ENCODE results near the gene HRCT1.

Gene HRCT1

GRCh38 chr9:35861161-35861897 lies 44.7 kb upstream of the HRCT1 start:
- 73% methylated on average over 9 of the region's 12 CpGs for WGBS (ENCODE audit: insufficient coverage)

GRCh38 chr9:35862328-35862727 lies 43.7 kb upstream of the HRCT1 start:
- DNase-seq: no peak
- Histone ChIP-seq H3K27ac (ENCODE audit: insufficient read depth in 1 of 2, low read depth in 1 of 2, low read length in 2 of 2, poor library complexity in 1 of 2, severe bottlenecking in 2 of 2) (no peak overlapping the region), H3K36me3 (ENCODE audit: control insufficient read depth in 4 of 4, insufficient read depth in 4 of 4, low read length in 3 of 4) (no peaks in the 10 kb centered on the region), H3K4me3 (ENCODE audit: control insufficient read depth in 1 of 7, extremely low read depth in 1 of 7, insufficient read depth in 4 of 7, low read depth in 2 of 7, low read length in 6 of 7) (no peak overlapping the region), H3K4me1 (ENCODE audit: control extremely low read depth in 1 of 4, control insufficient read depth in 4 of 4, insufficient read depth in 4 of 4, low read length in 3 of 4) (no peaks in the 10 kb centered on the region), H3K9me3 (ENCODE audit: control extremely low read depth in 1 of 5, control insufficient read depth in 4 of 5, insufficient read depth in 2 of 5, low read depth in 1 of 5, low read length in 4 of 5) (no peaks in the 10 kb centered on the region), H3K27me3 (replicated peaks in 2 of 5; ENCODE audit: control insufficient read depth in 4 of 5, insufficient read depth in 5 of 5, low read length in 4 of 5) (peaks cover 0 to 75% (median 29%) of the 10 kb centered on the region in 5 experiments)
- ChIA-PET CTCF (interaction anchor here (1.0 to 4.0 kb wide), 7 partner anchors 14 to 72 kb away, joined by 3 to 15 read pairs (median 5); no protein-coding TSS in a partner anchor), POLR2A (no interaction called here)
- WGBS (ENCODE audit: insufficient coverage): 100% methylated on average over 3 of the region's 4 CpGs

More at GRCh38 chr9:35861161-35861897, 44.7 kb upstream of the HRCT1 start:
- ChIA-PET CTCF (interaction anchor here (0.8 to 7.5 kb wide), 8 partner anchors 9 to 71 kb away, joined by 3 to 45 read pairs (median 5); partner anchors contain the start of genes FAM221B and TMEM8B), POLR2A (no interaction called here)
- no peaks in the 10 kb centered on the region for H3K4me1 ChIP-seq (ENCODE audit: control extremely low read depth in 1 of 4, control insufficient read depth in 4 of 4, insufficient read depth in 4 of 4, low read length in 3 of 4)
- no peaks in the 10 kb centered on the region for H3K9me3 ChIP-seq (ENCODE audit: control extremely low read depth in 1 of 5, control insufficient read depth in 4 of 5, insufficient read depth in 2 of 5, low read depth in 1 of 5, low read length in 4 of 5)
- H3K27ac ChIP-seq (ENCODE audit: insufficient read depth in 1 of 2, low read depth in 1 of 2, low read length in 2 of 2, poor library complexity in 1 of 2, severe bottlenecking in 2 of 2): no peak overlapping the region
- H3K4me3 ChIP-seq (ENCODE audit: control insufficient read depth in 1 of 7, extremely low read depth in 1 of 7, insufficient read depth in 4 of 7, low read depth in 2 of 7, low read length in 6 of 7): no peak overlapping the region
- H3K27me3 ChIP-seq (replicated peaks in 2 of 5; ENCODE audit: control insufficient read depth in 4 of 5, insufficient read depth in 5 of 5, low read length in 4 of 5): peaks cover 0 to 85% (median 35%) of the 10 kb centered on the region in 5 experiments
- no peak for DNase-seq
- H3K36me3 ChIP-seq (ENCODE audit: control insufficient read depth in 4 of 4, insufficient read depth in 4 of 4, low read length in 3 of 4): no peaks in the 10 kb centered on the region

DNA sequence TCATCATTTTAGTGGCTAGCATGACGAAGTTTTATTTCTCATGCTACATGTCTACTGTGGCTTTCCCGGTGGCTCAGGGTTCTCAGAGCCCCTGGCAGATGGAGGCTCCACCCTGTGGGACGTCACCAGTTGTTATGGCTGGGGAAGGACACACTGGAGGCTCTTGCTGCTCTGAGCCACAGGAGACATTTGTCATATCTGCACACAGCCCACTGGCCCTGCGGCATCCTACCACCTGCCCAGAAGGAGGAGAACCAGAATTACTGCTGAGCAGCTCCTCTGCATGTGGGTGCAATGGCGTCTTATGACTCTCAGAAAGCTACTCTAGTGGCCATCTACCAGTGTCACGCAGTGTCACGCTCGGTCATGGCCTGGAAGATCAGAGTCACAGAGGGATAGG lies 42.4 kb upstream of the HRCT1 start:
- H3K36me3 ChIP-seq (ENCODE audit: control insufficient read depth in 4 of 4, insufficient read depth in 4 of 4, low read length in 3 of 4): no peaks in the 10 kb centered on the region
- 85% methylated on average over 8 of the region's 8 CpGs for WGBS (ENCODE audit: insufficient coverage)
- H3K4me3 ChIP-seq (ENCODE audit: control insufficient read depth in 1 of 7, extremely low read depth in 1 of 7, insufficient read depth in 4 of 7, low read depth in 2 of 7, low read length in 6 of 7): no peak overlapping the region
- no peaks in the 10 kb centered on the region for H3K4me1 ChIP-seq (ENCODE audit: control extremely low read depth in 1 of 4, control insufficient read depth in 4 of 4, insufficient read depth in 4 of 4, low read length in 3 of 4)
- no peak for DNase-seq
- ChIA-PET POLR2A (no interaction called here), CTCF (interaction anchor here (1.0 to 4.0 kb wide), 5 partner anchors 19 to 89 kb away, joined by 3 to 15 read pairs (median 8); no protein-coding TSS in a partner anchor)
- H3K27ac ChIP-seq (ENCODE audit: insufficient read depth in 1 of 2, low read depth in 1 of 2, low read length in 2 of 2, poor library complexity in 1 of 2, severe bottlenecking in 2 of 2): no peak overlapping the region
- peaks cover 0 to 65% (median 28%) of the 10 kb centered on the region in 5 experiments for H3K27me3 ChIP-seq (replicated peaks in 2 of 5; ENCODE audit: control insufficient read depth in 4 of 5, insufficient read depth in 5 of 5, low read length in 4 of 5)
- no peaks in the 10 kb centered on the region for H3K9me3 ChIP-seq (ENCODE audit: control extremely low read depth in 1 of 5, control insufficient read depth in 4 of 5, insufficient read depth in 2 of 5, low read depth in 1 of 5, low read length in 4 of 5)

- no peak overlapping the region for H3K4me3 ChIP-seq (ENCODE audit: control insufficient read depth in 1 of 7, extremely low read depth in 1 of 7, insufficient read depth in 4 of 7, low read depth in 2 of 7, low read length in 6 of 7)
- H3K9me3 ChIP-seq (ENCODE audit: control extremely low read depth in 1 of 5, control insufficient read depth in 4 of 5, insufficient read depth in 2 of 5, low read depth in 1 of 5, low read length in 4 of 5): no peaks in the 10 kb centered on the region
- H3K4me1 ChIP-seq (ENCODE audit: control extremely low read depth in 1 of 4, control insufficient read depth in 4 of 4, insufficient read depth in 4 of 4, low read length in 3 of 4): no peaks in the 10 kb centered on the region
- DNase-seq: no peak
- H3K27me3 ChIP-seq (replicated peaks in 2 of 5; ENCODE audit: control insufficient read depth in 4 of 5, insufficient read depth in 5 of 5, low read length in 4 of 5): peaks cover 0 to 61% (median 19%) of the 10 kb centered on the region in 5 experiments
- POLR2A ChIA-PET: no interaction called here
- H3K36me3 ChIP-seq (ENCODE audit: control insufficient read depth in 4 of 4, insufficient read depth in 4 of 4, low read length in 3 of 4): no peaks in the 10 kb centered on the region
- H3K27ac ChIP-seq (ENCODE audit: insufficient read depth in 1 of 2, low read depth in 1 of 2, low read length in 2 of 2, poor library complexity in 1 of 2, severe bottlenecking in 2 of 2): no peak overlapping the region
- CTCF ChIA-PET: interaction anchor here (0.7 to 4.0 kb wide), 5 partner anchors 17 to 88 kb away, joined by 3 to 15 read pairs (median 8); no protein-coding TSS in a partner anchor
- 96% methylated on average over 8 of the region's 8 CpGs for WGBS (ENCODE audit: insufficient coverage)
Observed at GRCh38 chr9:35864695-35865255, 41.2 kb upstream of the HRCT1 start.

DNA sequence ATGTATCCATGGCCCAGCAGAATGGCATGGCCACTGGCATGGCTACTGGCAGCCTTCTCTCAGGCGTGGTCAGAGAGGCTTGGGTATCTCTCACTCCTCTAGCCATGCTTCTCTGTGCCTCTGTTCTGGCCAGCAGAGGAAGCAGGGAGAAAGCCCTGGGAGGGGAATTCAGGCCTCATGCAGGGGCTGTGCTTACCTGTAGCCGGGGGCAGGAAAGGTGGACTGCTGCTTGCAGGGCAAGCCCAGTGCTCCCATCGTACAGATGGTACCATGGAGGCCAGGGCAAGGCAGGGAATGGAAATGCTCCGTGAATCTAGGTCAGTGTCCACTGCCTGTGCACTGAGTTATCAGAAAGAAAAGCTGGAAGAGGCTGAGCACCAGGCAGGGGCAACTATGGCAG lies 38.5 kb upstream of the HRCT1 start:
- H3K36me3 ChIP-seq (ENCODE audit: control insufficient read depth in 4 of 4, insufficient read depth in 4 of 4, low read length in 3 of 4): no peaks in the 10 kb centered on the region
- H3K27ac ChIP-seq (ENCODE audit: insufficient read depth in 1 of 2, low read depth in 1 of 2, low read length in 2 of 2, poor library complexity in 1 of 2, severe bottlenecking in 2 of 2): no peak overlapping the region
- H3K27me3 ChIP-seq (replicated peaks in 2 of 5; ENCODE audit: control insufficient read depth in 4 of 5, insufficient read depth in 5 of 5, low read length in 4 of 5): peaks cover 0 to 39% (median 7%) of the 10 kb centered on the region in 5 experiments
- 100% methylated on average over 4 of the region's 4 CpGs for WGBS (ENCODE audit: insufficient coverage)
- ChIA-PET POLR2A (no interaction called here), CTCF (interaction anchor here (1.6 kb wide), 1 partner anchor 14 kb away, joined by 6 read pairs; no protein-coding TSS in a partner anchor)
- H3K9me3 ChIP-seq (ENCODE audit: control extremely low read depth in 1 of 5, control insufficient read depth in 4 of 5, insufficient read depth in 2 of 5, low read depth in 1 of 5, low read length in 4 of 5): no peaks in the 10 kb centered on the region
- no peak overlapping the region for H3K4me3 ChIP-seq (ENCODE audit: control insufficient read depth in 1 of 7, extremely low read depth in 1 of 7, insufficient read depth in 4 of 7, low read depth in 2 of 7, low read length in 6 of 7)
- DNase-seq: no peak
- H3K4me1 ChIP-seq (ENCODE audit: control extremely low read depth in 1 of 4, control insufficient read depth in 4 of 4, insufficient read depth in 4 of 4, low read length in 3 of 4): no peaks in the 10 kb centered on the region

- 77% methylated on average over 2 of the region's 2 CpGs for WGBS (ENCODE audit: insufficient coverage)
- CTCF ChIA-PET: interaction anchor here (1.0 to 1.6 kb wide), 2 partner anchors 12 to 34 kb away, joined by 4 to 6 read pairs; no protein-coding TSS in a partner anchor
- no peaks in the 10 kb centered on the region for H3K4me1 ChIP-seq (ENCODE audit: control extremely low read depth in 1 of 4, control insufficient read depth in 4 of 4, insufficient read depth in 4 of 4, low read length in 3 of 4)
- no peak overlapping the region for H3K27ac ChIP-seq (ENCODE audit: insufficient read depth in 1 of 2, low read depth in 1 of 2, low read length in 2 of 2, poor library complexity in 1 of 2, severe bottlenecking in 2 of 2)
- no peak overlapping the region for H3K4me3 ChIP-seq (ENCODE audit: control insufficient read depth in 1 of 7, extremely low read depth in 1 of 7, insufficient read depth in 4 of 7, low read depth in 2 of 7, low read length in 6 of 7)
- H3K27me3 ChIP-seq (replicated peaks in 2 of 5; ENCODE audit: control insufficient read depth in 4 of 5, insufficient read depth in 5 of 5, low read length in 4 of 5): peaks cover 0 to 25% (median 0%) of the 10 kb centered on the region in 5 experiments
- DNase-seq: no peak
- no peaks in the 10 kb centered on the region for H3K36me3 ChIP-seq (ENCODE audit: control insufficient read depth in 4 of 4, insufficient read depth in 4 of 4, low read length in 3 of 4)
- no peaks in the 10 kb centered on the region for H3K9me3 ChIP-seq (ENCODE audit: control extremely low read depth in 1 of 5, control insufficient read depth in 4 of 5, insufficient read depth in 2 of 5, low read depth in 1 of 5, low read length in 4 of 5)
- POLR2A ChIA-PET: no interaction called here
Observed at GRCh38 chr9:35868933-35869332, 37.1 kb upstream of the HRCT1 start.

GRCh38 chr9:35869621-35870216 lies 36.3 kb upstream of the HRCT1 start:
- Histone ChIP-seq H3K4me1 (ENCODE audit: control extremely low read depth in 1 of 4, control insufficient read depth in 4 of 4, insufficient read depth in 4 of 4, low read length in 3 of 4) (no peaks in the 10 kb centered on the region), H3K27me3 (replicated peaks in 2 of 5; ENCODE audit: control insufficient read depth in 4 of 5, insufficient read depth in 5 of 5, low read length in 4 of 5) (peaks cover 0 to 18% (median 0%) of the 10 kb centered on the region in 5 experiments), H3K4me3 (ENCODE audit: control insufficient read depth in 1 of 7, extremely low read depth in 1 of 7, insufficient read depth in 4 of 7, low read depth in 2 of 7, low read length in 6 of 7) (no peak overlapping the region), H3K9me3 (ENCODE audit: control extremely low read depth in 1 of 5, control insufficient read depth in 4 of 5, insufficient read depth in 2 of 5, low read depth in 1 of 5, low read length in 4 of 5) (no peaks in the 10 kb centered on the region), H3K27ac (ENCODE audit: insufficient read depth in 1 of 2, low read depth in 1 of 2, low read length in 2 of 2, poor library complexity in 1 of 2, severe bottlenecking in 2 of 2) (no peak overlapping the region), H3K36me3 (ENCODE audit: control insufficient read depth in 4 of 4, insufficient read depth in 4 of 4, low read length in 3 of 4) (no peaks in the 10 kb centered on the region)
- CTCF ChIA-PET: no interaction called here
- POLR2A ChIA-PET: no interaction called here
- DNase-seq: no peak
- 93% methylated on average over 19 of the region's 19 CpGs for WGBS (ENCODE audit: insufficient coverage)

Data from common myeloid progenitor, CD34-positive (primary cell).